NCI-H345 (cell line): Measurements from ENCODE around the gene TMEM192.
A peak's percentile ranks its signal among the peaks of the same experiment; 100 is the strongest.
"Not testable (repeated sequence)": the region's sequence is repeated elsewhere in the genome, so short reads cannot be mapped to it uniquely, and the experiment has no call there.

Experiments
- DNase-seq: peaks from one replicate; lab custom pipeline; 2025; lab: John Stamatoyannopoulos, UW

The TMEM192 gene

GRCh38 chr4:165112368-165113121 is at the start of gene TMEM192:
TSS of gene TMEM192 (minus strand) at chr4:165112860. CDS start at chr4:165112773, 87 bp downstream.
- DNase-seq: peak; percentile 88

DNA sequence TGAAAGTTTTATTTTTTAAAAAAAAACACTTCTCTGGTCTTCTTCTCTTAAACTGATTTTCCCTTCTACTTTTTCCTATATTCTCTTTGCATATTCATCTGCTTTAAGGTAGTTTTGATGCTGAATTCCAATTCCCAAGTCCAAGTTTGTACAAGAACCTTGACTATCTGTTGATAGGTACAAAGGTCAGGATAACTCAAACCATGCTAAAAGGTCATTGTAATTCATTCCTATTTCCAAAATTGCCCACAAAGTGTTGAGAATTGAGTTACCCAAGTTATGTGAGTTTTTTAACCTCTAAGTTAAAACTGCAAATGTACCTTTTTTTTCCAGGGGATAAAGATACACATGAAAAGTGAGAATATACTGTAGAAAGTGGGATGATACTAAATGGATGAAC is 46.1 kb upstream of the TMEM192 start:
- no peak for DNase-seq

- no peak for DNase-seq
Observed at GRCh38 chr4:165156906-165157305, 44.2 kb upstream of the TMEM192 start.

GRCh38 chr4:165154482-165154881 is 41.8 kb upstream of the TMEM192 start:
- DNase-seq: no peak

- no peak for DNase-seq
Observed at GRCh38 chr4:165152527-165152926, 39.9 kb upstream of the TMEM192 start.

GRCh38 chr4:165151734-165152133 is 39.1 kb upstream of the TMEM192 start:
- DNase-seq: no peak

- no peak for DNase-seq
Observed at GRCh38 chr4:165150545-165150944, 37.9 kb upstream of the TMEM192 start.

DNA sequence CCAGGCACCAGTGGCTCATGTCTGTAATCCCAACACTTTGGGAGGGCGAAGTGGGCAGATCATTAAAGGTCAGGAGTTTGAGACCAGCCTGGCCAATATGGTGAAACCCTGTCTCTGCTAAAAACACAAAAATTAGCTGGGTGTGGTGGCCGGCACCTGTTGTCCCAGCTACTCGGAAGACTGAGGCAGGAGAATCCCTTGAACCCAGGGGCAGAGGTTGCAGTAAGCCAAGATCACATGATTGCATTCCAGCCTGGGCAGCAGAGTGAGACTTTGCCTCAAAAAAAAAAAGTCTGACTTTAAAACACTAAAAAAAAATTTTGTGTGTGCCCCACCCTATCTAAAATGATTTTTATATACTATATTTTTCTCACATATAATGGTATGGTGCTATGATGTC is 26.2 kb upstream of the TMEM192 start:
- no peak for DNase-seq

DNA sequence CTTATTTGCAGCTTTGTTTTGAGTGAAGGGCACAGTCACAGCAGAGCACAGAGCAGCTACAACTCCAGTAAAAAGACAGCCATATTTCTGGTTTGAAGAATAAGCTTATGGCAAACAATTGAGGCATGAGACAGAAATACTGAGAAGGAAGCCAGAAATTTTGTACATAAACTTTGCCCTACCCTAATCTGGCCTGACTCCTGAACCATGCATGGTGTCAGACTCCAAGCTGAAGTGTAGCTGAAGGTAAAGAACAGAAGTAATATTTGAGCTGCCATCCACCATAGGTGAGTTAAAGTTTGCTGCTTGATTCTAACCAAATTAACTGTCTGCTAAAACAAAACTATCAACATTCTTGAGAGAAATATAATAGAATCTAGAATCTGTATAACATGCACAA is 24.5 kb upstream of the TMEM192 start:
- DNase-seq: no peak

GRCh38 chr4:165136529-165136928 is 23.9 kb upstream of the TMEM192 start:
- no peak for DNase-seq

GRCh38 chr4:165133150-165133549 is 20.5 kb upstream of the TMEM192 start:
- no peak for DNase-seq

GRCh38 chr4:165131247-165131832 is 18.7 kb upstream of the TMEM192 start:
- peak; percentile 62 for DNase-seq

DNA sequence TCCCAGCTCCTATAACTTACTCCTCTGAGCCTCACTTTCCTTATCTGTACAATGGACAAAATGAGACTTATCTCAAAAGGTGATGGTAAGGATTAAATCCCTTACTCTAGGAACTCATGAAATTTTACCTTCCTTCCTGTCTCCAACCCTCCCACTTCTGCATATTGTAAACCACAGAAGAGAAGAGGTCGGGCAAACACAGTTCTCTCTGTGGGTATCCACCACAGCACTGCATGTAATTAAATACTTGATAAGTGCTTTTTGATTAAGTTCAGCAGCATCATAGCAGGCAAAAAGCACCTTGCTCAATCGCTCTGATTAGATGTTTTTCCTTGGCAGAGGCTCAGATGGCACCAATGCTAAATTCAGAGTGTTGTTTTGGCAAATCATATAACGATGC is 17.3 kb upstream of the TMEM192 start:
- no peak for DNase-seq

DNA sequence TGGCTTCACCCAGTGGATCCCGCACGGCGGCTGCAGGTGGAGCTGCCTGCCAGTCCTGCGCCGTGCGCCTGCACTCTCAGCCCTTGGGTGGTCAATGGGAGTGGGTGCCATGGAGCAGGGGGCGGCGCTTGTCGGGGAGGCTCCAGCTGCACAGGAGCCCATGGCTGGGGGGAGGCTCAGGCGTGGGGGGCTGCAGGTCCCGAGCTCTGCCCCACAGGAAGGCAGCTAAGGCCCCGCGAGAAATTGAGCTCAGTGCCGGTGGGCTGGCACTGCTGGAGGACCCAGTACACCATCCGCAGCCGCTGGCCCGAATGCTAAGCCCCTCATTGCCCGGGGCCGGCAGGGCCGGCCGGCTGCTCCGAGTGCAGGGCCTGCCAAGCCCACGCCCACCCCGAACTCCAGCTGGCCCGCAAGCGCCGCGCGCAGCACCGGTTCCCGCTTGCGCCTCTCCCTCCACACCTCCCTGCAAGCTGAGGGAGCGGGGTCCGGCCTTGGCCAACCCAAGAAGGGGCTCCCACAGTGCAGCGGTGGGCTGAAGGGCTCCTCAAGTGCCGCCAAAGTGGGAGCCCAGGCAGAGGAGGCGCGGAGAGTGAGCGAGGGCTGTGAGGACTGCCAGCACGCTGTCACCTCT is 13.3 kb upstream of the TMEM192 start:
- not testable (repeated sequence) for DNase-seq

- DNase-seq: no peak
Observed at GRCh38 chr4:165124488-165124887, 11.8 kb upstream of the TMEM192 start.

DNA sequence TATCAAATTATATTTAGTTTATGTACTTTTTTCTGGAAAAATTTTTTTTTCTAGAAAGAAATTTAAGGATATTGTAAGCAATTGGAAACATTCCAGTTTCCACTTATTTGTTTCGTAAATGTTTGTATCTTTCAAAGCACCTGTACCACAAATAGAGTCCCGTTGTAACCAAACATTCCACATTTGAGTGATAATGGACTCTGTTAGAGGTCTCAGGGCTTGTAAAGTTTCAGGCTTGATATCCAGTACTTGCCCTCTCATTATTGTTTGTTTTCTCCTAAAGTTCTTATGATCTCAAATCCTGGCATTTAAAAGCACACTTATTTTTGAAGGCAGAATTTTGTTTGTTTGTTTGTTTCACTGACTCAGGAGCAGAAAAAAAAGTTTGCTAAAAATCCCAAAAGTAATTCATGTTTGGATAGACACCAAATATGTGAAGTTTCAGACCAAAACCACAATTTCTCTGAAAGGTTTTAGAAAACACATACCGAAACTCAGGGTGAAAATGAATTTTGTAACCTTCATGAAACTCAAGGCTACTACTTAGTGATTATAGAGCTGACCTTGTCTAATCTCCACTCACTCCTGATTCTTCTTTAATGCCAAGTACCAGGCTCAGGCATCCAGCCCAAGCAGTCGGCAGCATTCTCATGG is 5.7 kb upstream of the TMEM192 start:
- no peak for DNase-seq

- no peak for DNase-seq
Observed at GRCh38 chr4:165115301-165115700, 2.6 kb upstream of the TMEM192 start.

GRCh38 chr4:165111906-165112367 is 723 bp downstream of the TMEM192 start:
- DNase-seq: peak; percentile 20

- no peak for DNase-seq
Observed at GRCh38 chr4:165106518-165106917, 6.1 kb downstream of the TMEM192 start.

DNA sequence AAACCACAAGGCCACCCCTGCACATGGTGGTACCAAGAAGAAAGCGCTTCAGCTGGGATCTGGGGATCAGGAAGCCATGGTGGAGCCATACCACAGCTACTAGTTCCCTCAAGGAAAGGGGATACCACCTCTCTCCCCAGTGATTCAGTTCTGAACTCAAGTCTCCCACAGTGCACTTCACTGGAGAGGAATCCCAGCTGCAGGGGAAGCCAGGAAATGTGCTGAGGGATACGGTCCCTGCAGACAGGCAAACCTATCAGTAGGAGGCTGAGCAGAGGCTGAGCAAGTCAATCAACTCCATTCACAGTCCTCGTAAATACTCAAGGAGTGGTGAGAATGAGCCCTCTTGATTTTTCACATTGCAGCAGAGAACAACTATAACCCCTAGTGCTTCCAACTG is 11.0 kb downstream of the TMEM192 start:
- DNase-seq: no peak

DNA sequence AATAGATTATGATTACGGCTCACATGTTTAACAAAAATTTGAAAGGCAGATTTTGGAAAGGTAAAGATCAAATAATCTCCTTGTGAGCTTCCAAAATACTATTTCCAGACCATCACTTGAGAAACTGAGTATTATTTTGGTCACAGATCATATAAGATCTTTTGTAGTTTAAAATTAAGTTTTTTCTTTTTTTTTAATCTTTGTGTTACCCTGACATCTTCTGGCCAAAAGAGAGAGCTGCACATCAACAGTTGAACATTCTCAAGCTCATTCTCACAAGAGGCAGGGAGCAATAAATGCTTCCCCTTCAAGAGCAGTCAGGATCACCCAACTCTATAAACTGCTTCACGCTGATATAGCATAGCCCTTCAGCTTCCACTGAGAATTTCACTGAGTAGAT is 15.9 kb downstream of the TMEM192 start:
- no peak for DNase-seq

- DNase-seq: no peak
Observed at GRCh38 chr4:165095291-165095690, 17.4 kb downstream of the TMEM192 start.

GRCh38 chr4:165094873-165095272 is 17.8 kb downstream of the TMEM192 start:
- DNase-seq: no peak
